Stimulated activated CD4-positive, alpha-beta T cell treated with anti-CD3 and anti-CD28 coated beads, TNF-alpha, amount 100 ng/mL, for 24 hours (primary cell): ENCODE data around the gene SMIM20.
A peak's percentile ranks its signal among the peaks of the same experiment; 100 is the strongest.
"Not testable (repeated sequence)": the region's sequence is repeated elsewhere in the genome, so short reads cannot be mapped to it uniquely, and the experiment has no call there.

Experiments
- DNase-seq, 3 experiments: peaks; one replicate each; pipeline ENCODE4 v3.0.0-alpha.2; 2020; ENCODE audit warnings: low read depth in 3 of 3

The SMIM20 gene

DNA sequence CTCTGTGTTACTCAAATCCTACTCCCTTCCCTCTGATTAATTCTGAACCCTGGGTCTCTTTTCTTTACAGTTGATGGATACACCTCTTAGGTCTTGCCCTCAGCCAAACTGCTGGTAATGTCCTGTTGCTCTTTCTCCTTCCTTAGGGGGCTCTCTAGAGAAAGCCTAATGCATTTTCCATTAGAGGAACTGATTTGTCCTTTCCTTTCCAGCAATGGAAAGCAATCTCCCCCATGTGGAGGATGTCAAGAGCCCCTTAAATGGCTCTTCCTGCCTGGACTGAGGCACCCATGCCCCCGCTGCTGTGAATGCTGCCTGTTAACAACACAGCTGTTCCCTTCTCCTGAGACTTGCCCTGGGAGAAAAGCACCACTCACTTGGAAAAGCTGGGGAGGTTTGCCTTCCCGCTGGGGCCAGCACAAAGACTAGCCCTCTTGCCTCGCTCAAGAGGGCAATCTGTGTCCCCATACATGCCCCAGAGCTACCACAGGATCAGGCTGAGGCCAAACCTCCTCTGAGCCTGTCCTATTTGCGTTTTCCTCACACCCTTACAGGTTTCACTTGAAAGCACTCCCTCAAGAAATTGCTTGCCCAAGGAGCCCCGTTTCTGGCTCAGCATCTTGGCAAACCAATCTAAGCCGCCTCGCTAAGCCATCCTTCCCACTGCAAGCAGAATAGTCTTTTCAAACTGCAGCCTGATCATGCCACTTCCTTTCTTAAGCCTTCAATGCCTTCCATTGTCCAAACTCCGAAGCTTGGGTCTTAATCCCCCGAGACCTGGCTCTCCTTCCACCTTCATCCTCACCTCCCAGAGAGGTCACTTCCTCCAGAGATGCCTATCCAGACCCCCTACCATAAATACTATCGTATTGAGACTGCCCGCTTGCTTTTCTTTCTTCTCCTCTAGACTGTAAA, 23.2 kb upstream of the SMIM20 start:
- no peak for DNase-seq

DNA sequence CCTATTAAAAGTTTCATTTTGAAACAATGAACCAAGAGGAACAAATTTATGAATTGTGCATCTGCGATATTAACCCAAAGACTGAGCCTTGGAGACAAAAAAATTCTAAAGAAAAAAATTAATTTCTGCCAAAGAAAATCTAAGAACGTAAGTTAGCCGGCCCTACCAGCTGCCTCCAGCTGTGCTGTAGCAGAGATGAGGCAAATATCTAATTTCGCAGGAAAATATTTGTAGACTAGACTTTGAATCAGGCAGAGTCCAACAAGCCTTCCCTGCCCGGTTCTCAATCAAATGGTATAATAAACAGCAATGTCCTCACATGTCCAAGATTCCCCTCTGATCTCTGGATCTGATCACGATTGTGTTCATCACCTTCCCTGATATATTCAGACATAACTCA, 21.2 kb upstream of the SMIM20 start:
- DNase-seq: no peak

DNA sequence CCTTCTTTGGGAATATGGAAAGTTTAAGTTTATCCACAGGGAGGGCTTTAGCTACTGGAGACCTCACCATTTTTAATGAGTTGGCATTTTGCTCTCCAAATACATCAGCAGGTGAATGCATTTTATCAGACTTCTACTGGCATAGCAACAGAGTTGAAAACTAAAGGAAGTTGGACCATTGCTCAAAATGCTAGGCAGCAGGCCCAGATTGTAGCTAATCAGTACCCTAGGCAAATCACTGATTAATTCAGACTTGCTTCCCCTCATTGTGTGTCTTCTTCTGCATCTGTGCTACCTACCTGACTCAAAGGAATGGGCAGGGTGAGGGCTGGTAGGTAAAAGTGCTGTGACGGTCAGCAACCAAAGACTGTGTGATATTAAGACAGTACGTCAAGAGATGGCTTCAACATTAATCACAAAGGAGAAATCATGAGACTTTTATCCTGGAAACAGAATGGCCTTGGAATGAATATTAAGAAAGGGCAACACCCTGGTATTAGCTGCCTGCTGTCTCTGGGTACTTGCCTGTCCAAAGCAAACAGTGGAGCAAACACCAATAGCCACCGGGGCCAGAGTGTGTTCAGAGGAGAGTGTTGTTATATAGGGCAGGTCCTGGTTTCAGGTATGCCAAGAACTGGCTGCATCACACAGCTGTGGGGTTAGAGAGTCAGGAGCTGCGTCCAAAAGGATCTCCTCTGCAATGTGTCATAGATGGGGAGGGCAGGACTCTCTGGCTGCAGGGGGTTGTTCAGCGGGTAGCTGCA, 17.1 kb upstream of the SMIM20 start:
- DNase-seq: no peak

DNA sequence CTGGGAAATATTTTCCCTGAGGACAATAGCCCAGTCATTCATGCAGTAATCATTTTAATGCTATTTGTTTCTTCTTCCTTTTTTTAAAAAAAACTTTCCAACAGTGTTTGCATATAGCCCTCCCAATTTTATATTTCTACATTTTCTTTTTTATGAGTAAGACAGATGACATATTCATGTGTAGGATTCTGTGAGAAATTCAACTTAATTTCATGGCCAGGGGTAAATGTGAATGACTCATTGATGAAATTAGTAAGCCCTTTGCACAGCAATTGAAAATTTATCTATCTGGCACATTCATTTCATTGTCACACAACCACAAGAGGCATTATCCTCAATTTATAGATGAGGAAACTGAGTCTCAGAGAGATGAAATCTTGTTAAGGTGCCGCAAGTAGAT, 13.7 kb upstream of the SMIM20 start:
- DNase-seq: no peak

GRCh38 chr4:25901030-25901430, 13.0 kb upstream of the SMIM20 start:
- no peak for DNase-seq

GRCh38 chr4:25903900-25904747, 9.9 kb upstream of the SMIM20 start:
- DNase-seq: no peak

- DNase-seq: no peak
Observed at GRCh38 chr4:25904748-25905082, 9.3 kb upstream of the SMIM20 start.

GRCh38 chr4:25905371-25905770, 8.6 kb upstream of the SMIM20 start:
- DNase-seq: no peak

DNA sequence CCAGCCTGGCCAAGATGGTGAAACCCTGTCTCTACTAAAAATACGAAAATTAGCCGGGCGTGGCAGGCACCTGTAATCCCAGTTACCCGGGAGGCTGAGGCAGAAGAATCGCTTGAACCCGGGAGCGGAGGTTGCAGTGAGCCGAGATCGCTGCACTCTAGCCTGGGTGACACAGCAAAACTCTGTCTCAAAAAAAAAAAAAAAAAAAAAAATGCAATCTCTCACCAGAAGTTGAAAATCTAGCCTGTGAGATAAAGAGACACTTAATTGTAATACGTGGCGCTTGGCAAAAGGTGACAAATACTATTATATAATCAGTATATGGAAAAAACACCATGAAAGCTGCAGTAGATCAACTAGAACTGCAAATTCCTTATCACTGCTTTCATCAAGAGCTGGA, 7.9 kb upstream of the SMIM20 start:
- not testable (repeated sequence) for DNase-seq

DNA sequence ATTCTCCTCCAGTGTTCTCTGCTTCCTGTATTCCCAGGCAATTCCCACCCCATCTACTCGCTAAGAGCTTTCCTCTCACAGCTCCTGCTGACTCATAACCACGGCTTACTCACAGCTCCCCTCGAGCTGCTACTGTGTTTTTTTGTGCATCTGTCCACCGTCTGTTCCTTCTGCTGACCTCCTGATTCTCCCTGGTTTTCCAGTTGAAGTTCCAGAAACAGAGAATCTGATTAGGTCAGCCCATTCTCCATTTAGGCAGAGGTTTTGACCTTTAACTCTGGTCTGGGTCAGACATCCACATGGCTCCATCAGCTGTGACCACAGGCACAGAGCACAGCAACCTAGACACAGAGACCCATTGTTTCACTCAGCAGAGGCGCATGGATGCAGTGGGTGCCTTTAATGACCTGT, 5.5 kb upstream of the SMIM20 start:
- DNase-seq: no peak

GRCh38 chr4:25911356-25911755, 2.7 kb upstream of the SMIM20 start:
- DNase-seq: no peak

DNA sequence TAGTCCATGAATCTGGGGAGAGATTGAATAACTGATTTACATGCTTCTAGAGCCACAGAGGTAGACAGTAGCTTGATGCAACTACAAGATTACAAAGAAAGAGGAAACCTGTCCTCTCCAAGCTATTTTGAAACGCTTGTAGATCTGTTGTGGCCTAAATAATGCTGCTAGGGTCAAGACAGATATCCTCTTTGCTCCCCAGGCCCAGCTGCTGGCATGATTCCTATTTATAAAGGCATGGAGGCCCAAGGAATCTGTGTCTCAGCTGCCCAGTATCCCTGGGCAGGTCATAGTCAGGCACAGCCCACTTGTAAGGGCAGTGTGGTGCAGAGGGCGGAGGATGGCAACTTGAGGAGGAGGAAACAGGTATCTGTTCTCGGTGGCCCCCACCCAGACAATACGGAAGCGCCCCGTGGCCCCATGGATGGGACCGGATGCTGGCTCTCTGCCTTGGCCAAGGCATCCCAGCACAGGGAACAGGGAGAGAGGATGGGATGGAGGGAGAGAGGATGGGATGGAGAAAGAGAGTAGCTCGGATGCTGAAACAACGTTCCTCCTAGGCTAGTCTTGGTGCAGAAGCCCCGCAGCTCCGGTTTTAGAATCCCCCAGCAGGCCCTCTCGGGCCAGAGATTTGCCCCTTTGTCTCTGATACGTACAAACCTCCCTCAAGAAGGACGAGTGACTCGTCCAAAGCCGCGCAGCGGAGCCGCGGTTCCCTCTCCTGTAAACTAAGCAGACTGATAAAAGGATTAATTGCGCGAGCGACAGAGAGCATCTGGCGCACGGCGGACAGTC, 767 bp upstream of the SMIM20 start:
- peak in 2 of 3 experiments; percentile 2 to 15 for DNase-seq

- no peak for DNase-seq
Observed at GRCh38 chr4:25914670-25915352, 791 bp downstream of the SMIM20 start.

DNA sequence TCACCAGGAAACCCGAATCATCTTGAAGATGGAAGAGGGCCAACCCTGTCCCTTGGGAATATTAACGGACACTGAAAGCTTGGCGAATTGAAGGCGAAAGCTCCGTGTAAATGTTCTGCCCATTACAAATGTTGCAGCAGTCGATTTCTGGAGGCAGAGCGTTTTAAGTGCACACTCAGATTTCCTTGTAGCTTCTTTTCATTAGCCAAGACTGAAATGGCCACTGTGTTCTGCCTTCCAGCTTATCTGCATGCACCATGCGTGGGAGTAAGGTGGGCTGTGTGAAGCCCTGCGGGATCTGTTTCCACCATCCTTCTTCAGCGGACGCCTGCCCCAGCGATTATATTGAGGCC, 1.3 kb downstream of the SMIM20 start:
- no peak for DNase-seq

GRCh38 chr4:25916870-25917269, 2.9 kb downstream of the SMIM20 start:
- no peak for DNase-seq

GRCh38 chr4:25919676-25920075, 5.7 kb downstream of the SMIM20 start:
- DNase-seq: no peak

GRCh38 chr4:25921922-25922321, 7.9 kb downstream of the SMIM20 start:
- no peak for DNase-seq

DNA sequence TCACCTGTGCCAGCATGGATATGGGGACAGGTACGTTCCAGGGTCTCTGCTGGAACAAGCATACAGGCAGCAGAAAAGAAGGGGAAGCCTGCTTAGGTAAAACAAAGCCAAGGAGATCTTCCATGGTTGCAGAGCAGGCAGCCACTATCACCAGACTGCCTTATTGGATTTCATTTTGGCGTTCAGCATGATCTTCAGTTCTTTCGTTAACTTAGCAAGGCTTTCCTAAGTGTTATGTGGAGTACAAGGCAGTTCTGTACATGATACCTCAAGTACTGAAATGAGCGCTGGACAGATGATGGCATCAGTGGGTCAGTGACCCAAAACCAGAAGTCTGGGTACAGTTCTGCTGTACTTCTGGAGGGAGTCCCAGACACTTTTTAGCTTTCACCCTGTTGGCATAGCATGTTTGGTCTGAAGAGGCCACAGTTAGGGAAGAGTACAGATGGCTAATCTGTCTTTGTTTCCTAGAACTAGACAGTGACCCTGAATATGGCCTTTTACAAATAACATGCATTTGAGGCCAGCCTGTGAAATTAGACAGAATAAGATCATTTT, 8.9 kb downstream of the SMIM20 start:
- no peak for DNase-seq

GRCh38 chr4:25923745-25924144, 9.7 kb downstream of the SMIM20 start:
- no peak for DNase-seq

GRCh38 chr4:25925486-25926201, 11.6 kb downstream of the SMIM20 start:
- peak in 1 of 3 experiments; percentile 15 for DNase-seq
